ENCODE measurements around the gene BCKDK. TPM values are rescaled to one million over a fixed set of nuclear protein-coding genes. Genes with fewer than 3 reads are reported as not detected.

The BCKDK gene
- polyA plus RNA-seq, 1 donor (not counting 4 experiments of a cell fraction or from before 2014, with no cell fraction given), result 19.9 TPM

DNA sequence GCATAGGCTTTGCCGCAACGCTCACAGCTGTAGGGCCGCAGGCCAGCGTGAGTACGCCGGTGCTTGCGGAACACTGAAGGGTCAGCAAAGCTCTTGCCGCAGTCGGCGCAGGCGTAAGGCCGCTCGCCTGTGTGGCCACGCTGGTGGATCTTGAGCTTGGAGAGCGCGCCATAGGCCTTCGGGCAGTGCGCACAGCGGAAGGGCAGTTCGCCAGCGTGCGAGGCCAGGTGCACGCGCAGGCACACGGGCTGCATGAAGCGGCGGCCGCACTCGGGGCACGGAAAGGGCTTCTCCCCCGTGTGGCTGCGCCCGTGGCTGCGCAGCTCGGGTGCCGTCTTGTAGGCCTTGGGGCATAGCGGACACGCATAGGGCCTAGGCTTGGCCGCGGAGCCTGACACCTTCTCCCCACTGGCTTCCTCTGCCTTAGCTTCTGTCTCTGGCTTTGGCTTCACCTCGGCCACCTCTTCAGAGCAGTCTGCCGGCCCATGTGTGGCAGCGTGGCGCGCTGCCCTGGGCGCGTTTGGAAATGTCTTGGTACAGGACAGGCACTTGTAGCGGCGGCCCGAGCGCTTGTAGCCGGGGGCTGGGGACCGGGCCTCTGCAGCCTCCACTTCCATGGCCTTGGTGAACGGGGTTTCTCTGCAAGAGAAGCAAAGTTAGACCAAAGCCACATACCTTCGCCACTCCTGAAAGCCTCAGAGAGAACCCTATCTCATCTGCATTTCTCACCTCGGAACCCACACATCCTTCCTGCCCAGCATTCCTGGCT lies 44.2 kb upstream of the BCKDK start:
- peak overlapping the region; percentile 85 for H3K27ac ChIP-seq (ENCODE audit: control insufficient read depth, insufficient read depth, low read length)
- H3K4me3 ChIP-seq (ENCODE audit: control insufficient read depth in 2 of 3, extremely low read depth in 1 of 3, insufficient read depth in 2 of 3, low read depth in 1 of 3, low read length in 3 of 3), result peak overlapping the region in 1 of 3 experiments; percentile 48
- no peak for TF ChIP-seq EZH2 (IDR thresholded peaks at IDR 0.05; ENCODE audit: low read length)
- TF ChIP-seq, protein P1, sequence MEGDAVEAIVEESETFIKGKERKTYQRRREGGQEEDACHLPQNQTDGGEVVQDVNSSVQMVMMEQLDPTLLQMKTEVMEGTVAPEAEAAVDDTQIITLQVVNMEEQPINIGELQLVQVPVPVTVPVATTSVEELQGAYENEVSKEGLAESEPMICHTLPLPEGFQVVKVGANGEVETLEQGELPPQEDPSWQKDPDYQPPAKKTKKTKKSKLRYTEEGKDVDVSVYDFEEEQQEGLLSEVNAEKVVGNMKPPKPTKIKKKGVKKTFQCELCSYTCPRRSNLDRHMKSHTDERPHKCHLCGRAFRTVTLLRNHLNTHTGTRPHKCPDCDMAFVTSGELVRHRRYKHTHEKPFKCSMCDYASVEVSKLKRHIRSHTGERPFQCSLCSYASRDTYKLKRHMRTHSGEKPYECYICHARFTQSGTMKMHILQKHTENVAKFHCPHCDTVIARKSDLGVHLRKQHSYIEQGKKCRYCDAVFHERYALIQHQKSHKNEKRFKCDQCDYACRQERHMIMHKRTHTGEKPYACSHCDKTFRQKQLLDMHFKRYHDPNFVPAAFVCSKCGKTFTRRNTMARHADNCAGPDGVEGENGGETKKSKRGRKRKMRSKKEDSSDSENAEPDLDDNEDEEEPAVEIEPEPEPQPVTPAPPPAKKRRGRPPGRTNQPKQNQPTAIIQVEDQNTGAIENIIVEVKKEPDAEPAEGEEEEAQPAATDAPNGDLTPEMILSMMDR (optimal IDR thresholded peaks at IDR 0.05 in 1 of 3, IDR thresholded peaks at IDR 0.05 in 1 of 3, conservative IDR thresholded peaks at IDR 0.05 in 1 of 3; ENCODE audit: extremely low read depth in 1 of 3, insufficient read depth in 2 of 3, low read length in 3 of 3), result no peak
- dilution Hi-C loops (cut with MboI; ENCODE audit: extremely low pct_ligation_motif_present, low sequenced_read_pairs), result no loop called here
- DNase-seq (ENCODE audit: low read depth, low spot score), result no peak
- H3K27me3 ChIP-seq (ENCODE audit: control insufficient read depth, extremely low read depth, insufficient read depth, low read length), result no peaks in the 10 kb centered on the region
- H3K79me2 ChIP-seq (ENCODE audit: control insufficient read depth, insufficient read depth, low read length), result peaks cover 60% of the 10 kb centered on the region
- peak overlapping the region; percentile 79 for H3K4me2 ChIP-seq (ENCODE audit: control insufficient read depth, extremely low read depth, insufficient read depth, low read depth, low read length)
- no peaks in the 10 kb centered on the region for H3K9me3 ChIP-seq (ENCODE audit: control insufficient read depth, low read depth, low read length)
- no peak for FAIRE-seq
- H3K9ac ChIP-seq (ENCODE audit: control insufficient read depth, extremely low read depth, insufficient read depth, low read length), result peak overlapping the region; percentile 72
- H2AFZ ChIP-seq (ENCODE audit: control insufficient read depth, low read length), result no peak overlapping the region
- no peaks in the 10 kb centered on the region for H3K9me1 ChIP-seq (ENCODE audit: control insufficient read depth, extremely low read depth, insufficient read depth, low read length)
- peaks cover 10 to 17% of the 10 kb centered on the region in 2 experiments for H3K36me3 ChIP-seq (ENCODE audit: control insufficient read depth in 2 of 2, extremely low read depth in 1 of 2, insufficient read depth in 2 of 2, low read length in 2 of 2)
- H3K4me1 ChIP-seq (ENCODE audit: control insufficient read depth, extremely low read depth, insufficient read depth, low read length), result peaks cover 13% of the 10 kb centered on the region
- H4K20me1 ChIP-seq (ENCODE audit: control insufficient read depth, extremely low read depth, insufficient read depth, low read length), result no peaks in the 10 kb centered on the region

DNA sequence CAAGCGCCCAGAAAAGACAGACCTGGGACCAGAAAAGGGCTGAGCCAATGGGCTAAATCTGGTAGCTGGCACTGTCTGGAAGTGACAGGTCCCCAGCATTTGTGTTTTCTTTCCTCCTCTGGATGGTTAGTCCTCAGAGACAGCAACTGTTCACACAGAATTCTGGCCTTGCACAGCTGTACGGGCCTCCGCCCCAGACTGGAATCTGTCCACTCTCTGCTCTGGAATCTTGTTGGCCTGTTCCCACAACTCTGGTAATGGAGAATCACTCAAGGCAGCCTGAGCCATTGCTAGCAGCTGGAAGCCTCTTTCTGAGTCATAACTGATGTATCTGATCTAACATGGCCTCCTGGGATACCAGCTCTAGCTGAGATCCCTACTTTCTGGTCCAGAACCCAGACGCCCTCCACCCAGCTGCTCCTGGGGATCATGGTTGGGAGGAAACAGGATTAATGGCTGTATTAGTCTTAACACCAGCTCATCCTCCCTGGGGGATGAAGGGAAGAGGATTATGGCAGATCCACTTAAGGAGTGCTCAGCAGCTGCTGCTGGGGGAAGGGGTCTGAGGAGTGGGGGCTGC lies 43.2 kb upstream of the BCKDK start:
- FAIRE-seq (peak; percentile 99), DNase-seq (ENCODE audit: low read depth, low spot score) (peak; percentile 53)
- H3K79me2 ChIP-seq (ENCODE audit: control insufficient read depth, insufficient read depth, low read length), result peaks cover 64% of the 10 kb centered on the region
- no peak for TF ChIP-seq EZH2 (IDR thresholded peaks at IDR 0.05; ENCODE audit: low read length)
- TF ChIP-seq, protein P1 (optimal IDR thresholded peaks at IDR 0.05 in 1 of 3, IDR thresholded peaks at IDR 0.05 in 1 of 3, conservative IDR thresholded peaks at IDR 0.05 in 1 of 3; ENCODE audit: extremely low read depth in 1 of 3, insufficient read depth in 2 of 3, low read length in 3 of 3), result no peak
- H3K27me3 ChIP-seq (ENCODE audit: control insufficient read depth, extremely low read depth, insufficient read depth, low read length), result no peaks in the 10 kb centered on the region
- dilution Hi-C loops (cut with MboI; ENCODE audit: extremely low pct_ligation_motif_present, low sequenced_read_pairs), result no loop called here
- H3K9me1 ChIP-seq (ENCODE audit: control insufficient read depth, extremely low read depth, insufficient read depth, low read length), result no peaks in the 10 kb centered on the region
- H3K9ac ChIP-seq (ENCODE audit: control insufficient read depth, extremely low read depth, insufficient read depth, low read length), result peak overlapping the region; percentile 72
- H3K4me1 ChIP-seq (ENCODE audit: control insufficient read depth, extremely low read depth, insufficient read depth, low read length), result peaks cover 13% of the 10 kb centered on the region
- no peaks in the 10 kb centered on the region for H3K9me3 ChIP-seq (ENCODE audit: control insufficient read depth, low read depth, low read length)
- H3K4me3 ChIP-seq (ENCODE audit: control insufficient read depth in 2 of 3, extremely low read depth in 1 of 3, insufficient read depth in 2 of 3, low read depth in 1 of 3, low read length in 3 of 3), result peak overlapping the region in 2 of 3 experiments; percentile 36 to 48
- peak overlapping the region; percentile 79 for H3K4me2 ChIP-seq (ENCODE audit: control insufficient read depth, extremely low read depth, insufficient read depth, low read depth, low read length)
- H3K27ac ChIP-seq (ENCODE audit: control insufficient read depth, insufficient read depth, low read length), result peak overlapping the region; percentile 85
- H4K20me1 ChIP-seq (ENCODE audit: control insufficient read depth, extremely low read depth, insufficient read depth, low read length), result no peaks in the 10 kb centered on the region
- H3K36me3 ChIP-seq (ENCODE audit: control insufficient read depth in 2 of 2, extremely low read depth in 1 of 2, insufficient read depth in 2 of 2, low read length in 2 of 2), result peaks cover 10 to 17% of the 10 kb centered on the region in 2 experiments
- peak overlapping the region; percentile 77 for H2AFZ ChIP-seq (ENCODE audit: control insufficient read depth, low read length)
